ENCODE results near the gene BDH2. TPM values are rescaled to one million over a fixed set of nuclear protein-coding genes. Genes with fewer than 3 reads are reported as not detected.

Gene BDH2
- total and polyA plus RNA-seq, 2 of the 8 experiments (the other 6 are each of a cell fraction or from before 2014, with no cell fraction given) = 46.0 to 46.2 TPM

GRCh38 chr4:103091601-103092223 is 7.9 kb downstream of the BDH2 start:
- H2AK5ac ChIP-seq (ENCODE audit: low read depth, low read length) = no peak overlapping the region
- no peaks in the 10 kb centered on the region for H3K79me1 ChIP-seq (ENCODE audit: low read depth, low read length)
- no peak overlapping the region for H3K9ac ChIP-seq (replicated peaks in 1 of 4; ENCODE audit: extremely low read depth in 1 of 4, low read depth in 3 of 4, low read length in 3 of 4)
- H3K23me2 ChIP-seq (ENCODE audit: low read depth, low read length) = no peaks in the 10 kb centered on the region
- no peak overlapping the region for H2BK120ac ChIP-seq (replicated peaks; ENCODE audit: low read depth, low read length)
- no peak overlapping the region for H2BK15ac ChIP-seq (ENCODE audit: low read length)
- ChIA-PET CTCF (ENCODE audit: partially characterized antibody) (interaction anchor here (0.5 to 6.8 kb wide), 29 partner anchors 8 to 1529 kb away, joined by 3 to 51 read pairs (median 4); partner anchors contain the start of genes BDH2 and SLC9B2), POLR2A (ENCODE audit: partially characterized antibody) (interaction anchor here (3.0 kb wide), 1 partner anchor 11 kb away, joined by 6 read pairs; no protein-coding TSS in a partner anchor)
- H3K4ac ChIP-seq (replicated peaks; ENCODE audit: insufficient read length, low read depth, low read length) = no peak overlapping the region
- WGBS, 2 experiments (ENCODE audit: extremely low coverage in 1 of 2, insufficient coverage in 1 of 2, insufficient read length in 1 of 2, insufficient replicate concordance in 2 of 2, low coverage in 1 of 2, low lambda C conversion rate in 2 of 2, missing lambda C conversion rate in 1 of 2) = 73% methylated on average over 3 of the region's 3 CpGs; no CpG with 5 or more reads in 1 of the 2 experiments
- H2BK12ac ChIP-seq (ENCODE audit: low read depth, low read length) = no peak overlapping the region
- no peak overlapping the region for H3K18ac ChIP-seq (ENCODE audit: extremely low read depth, low read length)
- H2BK5ac ChIP-seq (ENCODE audit: low read depth, low read length) = no peak overlapping the region
- H3K23ac ChIP-seq (ENCODE audit: insufficient read length) = no peak overlapping the region
- H3K4me2 ChIP-seq (ENCODE audit: insufficient read depth in 1 of 2, low read depth in 2 of 2, low read length in 2 of 2) = no peak overlapping the region
- H3K27ac ChIP-seq (ENCODE audit: low read depth, low read length) = no peak overlapping the region
- H3K4me1 ChIP-seq (replicated peaks in 1 of 4; ENCODE audit: control insufficient read depth in 3 of 4, insufficient read depth in 4 of 4, low read length in 3 of 4) = no peaks in the 10 kb centered on the region
- DNase-seq (ENCODE audit: low read depth in 1 of 2, low spot score in 2 of 2) = no peak
- no peaks in the 10 kb centered on the region for H3K9me3 ChIP-seq (ENCODE audit: insufficient read depth in 2 of 2, low read depth in 1 of 2, low read length in 1 of 2)
- no peak overlapping the region for H4K8ac ChIP-seq (ENCODE audit: extremely low read depth, insufficient read depth, low read length)
- no peak overlapping the region for H3K4me3 ChIP-seq (ENCODE audit: extremely low read depth in 1 of 4, insufficient read depth in 2 of 4, low read depth in 3 of 4, low read length in 4 of 4)
- H3K27me3 ChIP-seq (replicated peaks in 1 of 4; ENCODE audit: control insufficient read depth in 3 of 4, extremely low read depth in 1 of 4, insufficient read depth in 3 of 4, low read length in 3 of 4) = no peaks in the 10 kb centered on the region
- no peak overlapping the region for H4K91ac ChIP-seq (replicated peaks; ENCODE audit: insufficient read length, low read length)
- no peak overlapping the region for H3K56ac ChIP-seq (replicated peaks; ENCODE audit: insufficient read length, low read depth, low read length)
- no peak overlapping the region for H4K5ac ChIP-seq (ENCODE audit: insufficient read length, low read depth, low read length)
- H3K79me2 ChIP-seq (ENCODE audit: control insufficient read depth in 1 of 2, insufficient read depth in 2 of 2, low read length in 2 of 2) = no peaks in the 10 kb centered on the region
- no peak overlapping the region for H2AFZ ChIP-seq (ENCODE audit: low read length)
- H3K14ac ChIP-seq (ENCODE audit: insufficient read length) = no peak overlapping the region
- peak; percentile 72 for FAIRE-seq
- no peak overlapping the region for H2BK20ac ChIP-seq (ENCODE audit: low read length)
- no peaks in the 10 kb centered on the region for H4K20me1 ChIP-seq (replicated peaks in 1 of 2; ENCODE audit: control insufficient read depth in 1 of 2, insufficient read depth in 2 of 2, low read length in 2 of 2)
- peaks cover 0 to 31% (median 24%) of the 10 kb centered on the region in 4 experiments for H3K36me3 ChIP-seq (ENCODE audit: control insufficient read depth in 2 of 4, insufficient read depth in 4 of 4, low read length in 3 of 4)
- no peak for TF ChIP-seq EGR1 (IDR thresholded peaks at IDR 0.05; ENCODE audit: borderline replicate concordance, low read depth, low read length)
- no peak for TF ChIP-seq RNF2 (IDR thresholded peaks at IDR 0.05; ENCODE audit: borderline replicate concordance, low read depth, low read length, missing control alignments, poor library complexity, severe bottlenecking)
- TF ChIP-seq, protein P1, sequence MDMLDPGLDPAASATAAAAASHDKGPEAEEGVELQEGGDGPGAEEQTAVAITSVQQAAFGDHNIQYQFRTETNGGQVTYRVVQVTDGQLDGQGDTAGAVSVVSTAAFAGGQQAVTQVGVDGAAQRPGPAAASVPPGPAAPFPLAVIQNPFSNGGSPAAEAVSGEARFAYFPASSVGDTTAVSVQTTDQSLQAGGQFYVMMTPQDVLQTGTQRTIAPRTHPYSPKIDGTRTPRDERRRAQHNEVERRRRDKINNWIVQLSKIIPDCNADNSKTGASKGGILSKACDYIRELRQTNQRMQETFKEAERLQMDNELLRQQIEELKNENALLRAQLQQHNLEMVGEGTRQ (IDR thresholded peaks at IDR 0.05; ENCODE audit: low read length) = no peak
- TF ChIP-seq SIX5 (IDR thresholded peaks at IDR 0.05; ENCODE audit: low read depth, low read length) = no peak
- no peak for TF ChIP-seq JUND (IDR thresholded peaks at IDR 0.05; ENCODE audit: low read length)
- TF ChIP-seq RAD21 (IDR thresholded peaks at IDR 0.05 in 1 of 2, conservative IDR thresholded peaks at IDR 0.05 in 1 of 2; ENCODE audit: low read depth in 2 of 2, low read length in 2 of 2) = peak; percentile 82 to 85
- TF ChIP-seq CHD1 (IDR thresholded peaks at IDR 0.05; ENCODE audit: low read depth, low read length) = no peak
- TF ChIP-seq, protein P2, sequence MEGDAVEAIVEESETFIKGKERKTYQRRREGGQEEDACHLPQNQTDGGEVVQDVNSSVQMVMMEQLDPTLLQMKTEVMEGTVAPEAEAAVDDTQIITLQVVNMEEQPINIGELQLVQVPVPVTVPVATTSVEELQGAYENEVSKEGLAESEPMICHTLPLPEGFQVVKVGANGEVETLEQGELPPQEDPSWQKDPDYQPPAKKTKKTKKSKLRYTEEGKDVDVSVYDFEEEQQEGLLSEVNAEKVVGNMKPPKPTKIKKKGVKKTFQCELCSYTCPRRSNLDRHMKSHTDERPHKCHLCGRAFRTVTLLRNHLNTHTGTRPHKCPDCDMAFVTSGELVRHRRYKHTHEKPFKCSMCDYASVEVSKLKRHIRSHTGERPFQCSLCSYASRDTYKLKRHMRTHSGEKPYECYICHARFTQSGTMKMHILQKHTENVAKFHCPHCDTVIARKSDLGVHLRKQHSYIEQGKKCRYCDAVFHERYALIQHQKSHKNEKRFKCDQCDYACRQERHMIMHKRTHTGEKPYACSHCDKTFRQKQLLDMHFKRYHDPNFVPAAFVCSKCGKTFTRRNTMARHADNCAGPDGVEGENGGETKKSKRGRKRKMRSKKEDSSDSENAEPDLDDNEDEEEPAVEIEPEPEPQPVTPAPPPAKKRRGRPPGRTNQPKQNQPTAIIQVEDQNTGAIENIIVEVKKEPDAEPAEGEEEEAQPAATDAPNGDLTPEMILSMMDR (IDR thresholded peaks at IDR 0.05; ENCODE audit: control extremely low read depth in 1 of 3, insufficient read depth in 1 of 3, low read depth in 1 of 3, low read length in 3 of 3) = peak in 2 of 3 experiments; percentile 61 to 66; a peak in 3 of 4 replicates
